CD4-positive, alpha-beta memory T cell (primary cell): ENCODE measurements around the gene ERBB3. TPM values are rescaled to one million over a fixed set of nuclear protein-coding genes. Genes with fewer than 3 reads are reported as not detected.
A peak's percentile ranks its signal among the peaks of the same experiment; 100 is the strongest.

Experiments used
- CTCF ChIA-PET: fragments of 350-600 bp; sonication (Branson Sonifier 250); formaldehyde crosslinking; loops from one replicate; lab custom pipeline; 2021; ENCODE audit warnings: inconsistent platforms; ENCODE audit not compliant: partially characterized antibody; lab: Charles Lee
- POLR2A ChIA-PET: fragments of 350-600 bp; sonication (Branson Sonifier 250); formaldehyde crosslinking; loops from one replicate; lab custom pipeline; 2021; ENCODE audit not compliant: partially characterized antibody; lab: Charles Lee
- DNase-seq, 5 donors: peaks; one replicate each; pipeline versions ENCODE4 v3.0.0 to v3.0.0-alpha.2; 2020 to 2022; ENCODE audit warnings: mixed read lengths in 1 of 5
- H3K27ac ChIP-seq: one replicate; pipeline ENCODE4 v1.7.0; 2013; ENCODE audit warnings: low read depth, low read length
- H3K27me3 ChIP-seq: 2 replicates; pipeline ENCODE4 v1.7.0; 2013; ENCODE audit warnings: mild to moderate bottlenecking, low read length, moderate library complexity; ENCODE audit not compliant: insufficient read depth
- H3K36me3 ChIP-seq: 2 replicates; pipeline ENCODE4 v1.7.0; 2013; ENCODE audit warnings: mild to moderate bottlenecking, low read length, moderate library complexity; ENCODE audit not compliant: insufficient read depth
- H3K4me1 ChIP-seq: 2 replicates; pipeline ENCODE4 v1.7.0; 2013; ENCODE audit warnings: mild to moderate bottlenecking, low read length, moderate library complexity; ENCODE audit not compliant: insufficient read depth
- H3K4me3 ChIP-seq, 2 donors: one replicate each; pipeline ENCODE4 v1.7.0; 2013; ENCODE audit warnings: low read length in 2 of 2, mild to moderate bottlenecking in 1 of 2
- H3K9me3 ChIP-seq, 2 donors: one replicate each; pipeline ENCODE4 v1.7.0; 2013; ENCODE audit warnings: low read length in 2 of 2, control low read depth in 1 of 2; ENCODE audit not compliant: control insufficient read depth in 1 of 2
- H3K27ac Mint-ChIP-seq, 7 donors: one replicate each; pipeline ENCODE4 v1.8.0; 2020 to 2021; ENCODE audit warnings: mixed read lengths in 7 of 7, mild to moderate bottlenecking in 6 of 7, inconsistent platforms in 3 of 7, moderate library complexity in 3 of 7
- H3K27me3 Mint-ChIP-seq, 2 donors: one replicate each; pipeline ENCODE4 v1.8.0; 2020 to 2021; ENCODE audit warnings: mixed read lengths in 2 of 2
- H3K36me3 Mint-ChIP-seq, 2 donors: one replicate each; pipeline ENCODE4 v1.8.0; 2020 to 2021; ENCODE audit warnings: mixed read lengths in 2 of 2, inconsistent platforms in 1 of 2, mild to moderate bottlenecking in 1 of 2
- H3K4me1 Mint-ChIP-seq, 4 donors: one replicate each; pipeline ENCODE4 v1.8.0; 2020 to 2021; ENCODE audit warnings: mixed read lengths in 4 of 4, mild to moderate bottlenecking in 1 of 4
- H3K4me3 Mint-ChIP-seq, 8 donors: one replicate each; pipeline ENCODE4 v1.8.0; 2020 to 2021; ENCODE audit warnings: mixed read lengths in 8 of 8, mild to moderate bottlenecking in 7 of 8, moderate library complexity in 6 of 8, inconsistent platforms in 3 of 8
- H3K9me3 Mint-ChIP-seq, 8 donors: one replicate each; pipeline ENCODE4 v1.8.0; 2020 to 2021; ENCODE audit warnings: mixed read lengths in 8 of 8, mild to moderate bottlenecking in 5 of 8, inconsistent platforms in 3 of 8, moderate library complexity in 1 of 8
- intact Hi-C: fragments of 100-400 bp; cut with micrococcal nuclease; formaldehyde crosslinking; loops from one replicate; pipeline ENCODE4 v1.15.1; 2023
- polyA plus RNA-seq, 2 donors: library from polyadenylated mRNA; unstranded; fragments of 300-500 nt; fragmentation: Illumina TruSeq; gene quantifications; one replicate each; pipeline ENCODE4 v1.2.3, GENCODE V29; 2021
- total RNA-seq, 2 experiments: library from RNA; stranded (reverse); gene quantifications; one replicate each; pipeline ENCODE4 v1.2.3, GENCODE V29; 2021

ERBB3 gene
- total and polyA plus RNA-seq, 4 experiments from 2014 or later, result 0.61 to 6.9 (median 3.3) TPM

DNA sequence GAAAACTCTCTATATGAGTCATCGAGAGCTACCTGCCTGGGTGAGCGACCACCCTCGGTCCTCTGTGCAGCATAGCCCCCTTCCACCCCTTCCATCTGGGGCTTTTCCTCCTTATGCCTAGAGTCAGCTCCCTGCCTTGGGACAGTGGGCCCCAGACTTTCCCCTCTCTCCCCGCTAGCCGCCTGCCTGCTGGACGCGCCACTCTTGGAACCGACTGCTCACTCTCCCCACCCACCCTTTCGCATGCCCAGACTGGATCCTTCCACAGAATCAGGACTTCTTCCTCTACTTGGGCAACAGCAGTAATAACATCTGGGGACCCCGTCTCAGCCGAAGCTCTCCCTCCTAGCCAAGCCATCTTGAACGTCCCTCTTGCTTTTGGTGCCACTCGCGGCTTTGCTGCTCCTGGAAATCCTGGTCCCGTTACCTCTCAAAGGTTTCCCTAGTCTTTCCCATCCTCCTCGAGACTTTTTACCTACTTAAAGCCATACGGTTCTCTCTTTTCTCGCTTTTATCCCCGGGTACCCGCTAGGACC is 48.8 kb downstream of the ERBB3 start:
- Histone ChIP-seq H3K9me3 (no peaks in the 10 kb centered on the region), H3K4me3 (peak overlapping the region; percentile 81 to 96), H3K27me3 (no peaks in the 10 kb centered on the region), H3K36me3 (peaks cover 33% of the 10 kb centered on the region), H3K27ac (peak overlapping the region; percentile 82), H3K4me1 (peaks cover 76% of the 10 kb centered on the region)
- Mint-ChIP-seq H3K4me1 (peaks cover 49 to 88% (median 60%) of the 10 kb centered on the region in 4 donors), H3K9me3 (peaks cover 0 to 2% (median 0%) of the 10 kb centered on the region in 8 donors), H3K27ac (peak overlapping the region; percentile 89 to 99 (median 97)), H3K36me3 (peaks cover 40 to 51% of the 10 kb centered on the region in 2 donors), H3K4me3 (peak overlapping the region; percentile 96 to 100 (median 98)), H3K27me3 (no peaks in the 10 kb centered on the region)
- DNase-seq, result peak in 1 of 5 donors; percentile 32
- intact Hi-C loops, result loop anchor here (1.0 to 5.0 kb wide), 6 partner anchors 11 to 559 kb away; partner anchors contain the start of genes APOF, MYL6, MYL6B and PA2G4
- CTCF ChIA-PET, result interaction anchor here (1.1 to 13.2 kb wide), 14 partner anchors 9 to 81 kb away, joined by 3 to 264 read pairs (median 9); partner anchors contain the start of genes MYL6, MYL6B, PA2G4 and RPL41
- POLR2A ChIA-PET, result interaction anchor here (0.6 to 9.4 kb wide), 30 partner anchors 9 to 1812 kb away, joined by 3 to 245 read pairs (median 5); partner anchors contain the start of genes ANKRD52, ATP23, BLOC1S1 and CNPY2

DNA sequence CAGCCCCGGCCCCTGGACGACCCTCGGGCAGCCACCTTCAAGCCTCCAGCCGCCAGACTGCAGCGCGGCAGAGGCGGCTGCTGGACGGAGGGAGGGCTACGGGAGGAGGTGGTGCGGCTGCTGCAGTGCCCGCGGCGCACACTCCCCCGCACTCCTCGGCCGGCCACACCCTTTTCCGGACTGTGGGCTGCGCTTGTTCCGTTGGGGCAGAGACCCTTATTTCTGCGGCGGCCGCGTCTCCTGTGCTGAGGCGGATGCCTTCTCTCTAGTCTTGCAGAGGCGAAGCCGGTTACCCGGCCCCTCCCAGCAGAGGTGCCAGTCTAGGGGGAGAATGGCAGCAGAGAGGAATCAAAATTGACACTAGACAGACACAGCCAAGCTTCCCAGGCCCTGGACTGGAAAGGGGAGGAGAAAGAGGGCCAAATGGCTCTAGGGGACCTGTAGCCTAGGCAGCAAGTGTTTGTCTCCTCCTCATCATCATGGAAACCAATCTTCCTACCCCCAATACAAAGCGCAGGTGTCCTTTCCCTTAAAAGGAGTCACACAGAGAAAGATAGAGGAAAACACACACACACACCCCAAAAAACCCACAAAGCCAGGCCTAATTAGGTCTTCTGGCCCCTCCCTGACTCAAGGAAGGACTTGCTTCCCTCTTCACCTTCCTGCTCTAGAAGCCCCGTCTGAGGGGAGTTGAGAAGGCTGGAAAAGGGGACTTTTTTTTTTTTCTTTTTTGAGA is 49.4 kb downstream of the ERBB3 start:
- ChIA-PET POLR2A (interaction anchor here (0.8 to 9.4 kb wide), 14 partner anchors 8 to 1812 kb away, joined by 3 to 245 read pairs (median 16); partner anchors contain the start of genes ANKRD52, ATP23, MYL6 and ORMDL2), CTCF (interaction anchor here (1.0 to 13.2 kb wide), 7 partner anchors 10 to 60 kb away, joined by 3 to 264 read pairs (median 7); partner anchors contain the start of genes SMARCC2 and ZC3H10)
- Mint-ChIP-seq H3K4me3 (peak overlapping the region; percentile 96 to 100 (median 98)), H3K9me3 (peaks cover 0 to 2% (median 0%) of the 10 kb centered on the region in 8 donors), H3K27ac (peak overlapping the region; percentile 89 to 99 (median 97)), H3K4me1 (peaks cover 49 to 88% (median 57%) of the 10 kb centered on the region in 4 donors), H3K27me3 (no peaks in the 10 kb centered on the region), H3K36me3 (peaks cover 46 to 56% of the 10 kb centered on the region in 2 donors)
- H3K9me3 ChIP-seq, result no peaks in the 10 kb centered on the region
- peaks cover 73% of the 10 kb centered on the region for H3K4me1 ChIP-seq
- peak; percentile 70 to 79 (median 77) for DNase-seq
- H3K36me3 ChIP-seq, result peaks cover 40% of the 10 kb centered on the region
- intact Hi-C loops, result loop anchor here (1.0 to 5.0 kb wide), 5 partner anchors 10 to 558 kb away; partner anchors contain the start of genes APOF, MYL6B, PA2G4 and PTGES3
- H3K4me3 ChIP-seq, result peak overlapping the region; percentile 81 to 96
- H3K27me3 ChIP-seq, result no peaks in the 10 kb centered on the region
- H3K27ac ChIP-seq, result peak overlapping the region; percentile 82

DNA sequence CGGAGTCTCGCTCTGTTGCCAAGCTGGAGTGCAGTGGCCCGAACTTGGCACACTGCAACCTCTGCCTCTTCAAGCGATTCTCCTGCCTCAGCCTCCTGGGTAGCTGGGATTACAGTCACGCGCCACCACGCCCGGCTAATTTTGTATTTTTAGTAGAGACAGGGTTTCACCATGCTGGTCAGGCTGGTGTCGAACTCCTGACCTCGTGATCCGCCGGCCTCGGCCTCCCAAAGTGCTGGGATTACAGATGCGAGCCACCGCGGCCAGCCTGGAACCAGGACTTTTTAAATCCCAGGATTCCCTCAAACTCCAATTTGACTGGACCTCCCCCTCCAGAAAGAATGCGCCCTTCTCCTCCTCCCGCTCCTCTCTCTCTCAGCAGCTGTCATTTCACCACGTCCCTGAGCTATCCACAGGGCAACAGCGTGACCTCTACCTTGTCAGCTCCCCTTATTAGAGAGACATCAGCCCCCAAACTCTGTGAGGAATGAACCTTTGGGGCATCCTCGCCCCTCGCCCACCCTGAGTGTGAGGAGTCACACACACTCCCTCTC is 50.1 kb downstream of the ERBB3 start:
- peak overlapping the region; percentile 82 for H3K27ac ChIP-seq
- peaks cover 47 to 57% of the 10 kb centered on the region in 2 donors for H3K36me3 Mint-ChIP-seq
- no peaks in the 10 kb centered on the region for H3K27me3 ChIP-seq
- H3K9me3 ChIP-seq, result no peaks in the 10 kb centered on the region
- H3K4me3 ChIP-seq, result peak overlapping the region; percentile 81 to 96
- H3K4me1 Mint-ChIP-seq, result peaks cover 47 to 82% (median 55%) of the 10 kb centered on the region in 4 donors
- H3K4me1 ChIP-seq, result peaks cover 68% of the 10 kb centered on the region
- DNase-seq, result no peak
- ChIA-PET CTCF (interaction anchor here (0.9 to 4.1 kb wide), 6 partner anchors 11 to 83 kb away, joined by 3 to 41 read pairs (median 6); partner anchors contain the start of gene ZC3H10), POLR2A (interaction anchor here (0.6 to 9.4 kb wide), 12 partner anchors 8 to 386 kb away, joined by 3 to 245 read pairs (median 34); partner anchors contain the start of genes ANKRD52, MYL6, PA2G4 and RNF41)
- intact Hi-C loops, result loop anchor here (1.0 to 5.0 kb wide), 5 partner anchors 9 to 557 kb away; partner anchors contain the start of genes APOF, MYL6B, PA2G4 and PTGES3
- H3K36me3 ChIP-seq, result peaks cover 41% of the 10 kb centered on the region
- peak overlapping the region; percentile 96 to 100 (median 98) for H3K4me3 Mint-ChIP-seq
- H3K9me3 Mint-ChIP-seq, result peaks cover 0 to 2% (median 0%) of the 10 kb centered on the region in 8 donors
- no peaks in the 10 kb centered on the region for H3K27me3 Mint-ChIP-seq
- peak overlapping the region; percentile 89 to 98 (median 97) for H3K27ac Mint-ChIP-seq

DNA sequence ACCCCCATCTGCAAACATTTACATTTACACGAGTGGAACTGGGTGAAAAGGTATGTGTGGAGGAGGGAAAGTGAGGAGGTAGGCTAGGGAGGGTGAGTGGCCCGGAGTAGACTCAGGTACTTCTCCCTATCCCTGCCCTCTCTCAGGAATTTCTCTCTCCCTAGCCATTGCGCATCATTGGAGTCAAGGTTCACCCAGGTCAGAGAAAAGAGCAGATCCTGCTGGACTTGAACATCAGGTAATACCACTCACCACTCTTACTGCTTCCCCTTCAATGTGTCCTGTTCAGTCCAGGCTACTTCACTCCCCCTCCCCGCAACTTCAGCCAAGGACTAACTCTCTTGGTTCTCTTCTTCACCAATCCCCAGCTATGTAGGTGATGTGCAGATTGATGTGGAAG is 50.9 kb downstream of the ERBB3 start:
- CTCF ChIA-PET, result interaction anchor here (0.5 to 1.2 kb wide), 4 partner anchors 57 to 84 kb away, joined by 3 to 4 read pairs (median 3); partner anchors contain the start of gene SMARCC2
- peak overlapping the region; percentile 82 for H3K27ac ChIP-seq
- no peaks in the 10 kb centered on the region for H3K27me3 Mint-ChIP-seq
- H3K36me3 ChIP-seq, result peaks cover 47% of the 10 kb centered on the region
- H3K9me3 ChIP-seq, result no peaks in the 10 kb centered on the region
- peak overlapping the region; percentile 89 to 98 (median 97) for H3K27ac Mint-ChIP-seq
- peak overlapping the region; percentile 61 to 100 (median 97) for H3K4me3 Mint-ChIP-seq
- no peaks in the 10 kb centered on the region for H3K27me3 ChIP-seq
- peak overlapping the region; percentile 38 to 81 for H3K4me3 ChIP-seq
- DNase-seq, result no peak
- intact Hi-C loops, result no loop called here
- H3K4me1 Mint-ChIP-seq, result peaks cover 47 to 81% (median 53%) of the 10 kb centered on the region in 4 donors
- POLR2A ChIA-PET, result interaction anchor here (1.0 to 9.4 kb wide), 5 partner anchors 7 to 59 kb away, joined by 3 to 245 read pairs (median 178); partner anchors contain the start of genes MYL6, RPL41, SMARCC2 and ZC3H10
- peaks cover 48 to 61% of the 10 kb centered on the region in 2 donors for H3K36me3 Mint-ChIP-seq
- peaks cover 62% of the 10 kb centered on the region for H3K4me1 ChIP-seq
- peaks cover 0 to 2% (median 0%) of the 10 kb centered on the region in 8 donors for H3K9me3 Mint-ChIP-seq

DNA sequence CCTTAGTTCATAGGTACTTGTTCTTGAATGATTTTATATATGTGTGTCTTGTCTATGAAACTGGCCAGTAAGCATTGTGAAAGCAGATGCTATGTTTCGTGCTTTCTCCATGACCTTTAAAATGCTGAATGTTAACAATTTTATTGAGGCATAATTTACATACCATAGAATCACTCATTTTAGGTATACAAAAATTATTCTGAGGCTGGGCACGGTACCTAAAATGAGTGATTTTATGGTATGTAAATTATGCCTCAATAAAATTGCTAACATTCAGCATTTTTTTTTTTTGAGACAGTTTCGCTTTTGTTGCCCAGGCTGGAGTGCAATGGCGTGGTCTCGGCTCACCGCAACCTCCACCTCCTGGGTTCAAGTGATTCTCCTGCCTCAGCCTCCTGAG is 54.9 kb downstream of the ERBB3 start:
- intact Hi-C loops, result no loop called here
- Histone ChIP-seq H3K36me3 (peaks cover 85% of the 10 kb centered on the region), H3K27me3 (no peaks in the 10 kb centered on the region), H3K9me3 (no peaks in the 10 kb centered on the region), H3K27ac (no peak overlapping the region), H3K4me3 (no peak overlapping the region), H3K4me1 (peaks cover 78% of the 10 kb centered on the region)
- H3K27me3 Mint-ChIP-seq, result no peaks in the 10 kb centered on the region
- DNase-seq, result no peak
- H3K9me3 Mint-ChIP-seq, result no peaks in the 10 kb centered on the region
- ChIA-PET CTCF (interaction anchor here (0.7 kb wide), 1 partner anchor 548 kb away, joined by 3 read pairs; no protein-coding TSS in a partner anchor), POLR2A (no interaction called here)
- H3K4me3 Mint-ChIP-seq, result no peak overlapping the region
- peaks cover 79% of the 10 kb centered on the region in 2 donors for H3K36me3 Mint-ChIP-seq
- peak overlapping the region in 2 of 7 donors; percentile 71 to 78 for H3K27ac Mint-ChIP-seq
- peaks cover 50 to 78% (median 58%) of the 10 kb centered on the region in 4 donors for H3K4me1 Mint-ChIP-seq

DNA sequence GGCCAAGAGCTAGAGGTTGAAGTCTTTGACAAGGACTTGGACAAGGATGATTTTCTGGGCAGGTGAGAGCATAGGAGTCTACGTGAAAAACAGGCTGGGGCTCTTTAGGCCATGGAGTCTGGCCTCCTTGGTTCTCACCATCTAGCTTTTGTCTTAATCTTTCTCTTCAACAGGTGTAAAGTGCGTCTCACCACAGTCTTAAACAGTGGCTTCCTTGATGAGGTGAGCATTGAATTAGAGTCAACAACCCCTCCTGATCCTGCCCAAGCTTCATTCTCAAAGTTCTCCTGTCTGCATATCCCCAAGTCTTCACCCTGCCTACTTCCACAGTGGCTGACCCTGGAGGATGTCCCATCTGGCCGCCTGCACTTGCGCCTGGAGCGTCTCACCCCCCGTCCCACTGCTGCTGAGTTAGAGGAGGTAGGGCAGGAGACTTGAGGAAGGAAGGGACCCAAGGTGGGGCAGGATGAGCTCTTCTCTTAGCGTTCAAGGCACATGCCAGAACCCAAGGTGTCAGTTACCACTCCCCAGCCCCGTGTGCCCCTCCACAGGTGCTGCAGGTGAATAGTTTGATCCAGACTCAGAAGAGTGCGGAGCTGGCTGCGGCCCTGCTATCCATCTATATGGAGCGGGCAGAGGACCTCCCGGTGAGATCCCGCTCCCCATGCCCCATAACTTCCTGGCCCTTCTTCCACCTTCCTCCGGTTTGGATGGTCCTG is 58.0 kb downstream of the ERBB3 start:
- intact Hi-C loops, result no loop called here
- Histone ChIP-seq H3K36me3 (peaks cover 83% of the 10 kb centered on the region), H3K4me1 (peaks cover 74% of the 10 kb centered on the region), H3K27ac (peak overlapping the region; percentile 22), H3K27me3 (no peaks in the 10 kb centered on the region), H3K9me3 (no peaks in the 10 kb centered on the region), H3K4me3 (no peak overlapping the region)
- H3K4me1 Mint-ChIP-seq, result peaks cover 41 to 72% (median 54%) of the 10 kb centered on the region in 4 donors
- peak overlapping the region; percentile 77 to 90 (median 86) for H3K27ac Mint-ChIP-seq
- no peak for DNase-seq
- peaks cover 74 to 78% of the 10 kb centered on the region in 2 donors for H3K36me3 Mint-ChIP-seq
- peak overlapping the region in 7 of 8 donors; percentile 19 to 84 (median 74) for H3K4me3 Mint-ChIP-seq
- CTCF ChIA-PET, result interaction anchor here (1.4 to 5.9 kb wide), 4 partner anchors 11 to 51 kb away, joined by 4 to 22 read pairs (median 12); partner anchors contain the start of genes ESYT1, MYL6, SMARCC2 and ZC3H10
- POLR2A ChIA-PET, result interaction anchor here (0.6 to 5.1 kb wide), 10 partner anchors 10 to 1454 kb away, joined by 3 to 63 read pairs (median 6); partner anchors contain the start of genes ESYT1, MYL6, PA2G4 and RPL41
- H3K27me3 Mint-ChIP-seq, result no peaks in the 10 kb centered on the region
- H3K9me3 Mint-ChIP-seq, result no peaks in the 10 kb centered on the region
